ENCODE results near the gene SHOX. TPM values are rescaled to one million over a fixed set of nuclear protein-coding genes. Genes with fewer than 3 reads are reported as not detected.

The SHOX gene
- total RNA-seq, 1 donor from 2014 or later = not detected

DNA sequence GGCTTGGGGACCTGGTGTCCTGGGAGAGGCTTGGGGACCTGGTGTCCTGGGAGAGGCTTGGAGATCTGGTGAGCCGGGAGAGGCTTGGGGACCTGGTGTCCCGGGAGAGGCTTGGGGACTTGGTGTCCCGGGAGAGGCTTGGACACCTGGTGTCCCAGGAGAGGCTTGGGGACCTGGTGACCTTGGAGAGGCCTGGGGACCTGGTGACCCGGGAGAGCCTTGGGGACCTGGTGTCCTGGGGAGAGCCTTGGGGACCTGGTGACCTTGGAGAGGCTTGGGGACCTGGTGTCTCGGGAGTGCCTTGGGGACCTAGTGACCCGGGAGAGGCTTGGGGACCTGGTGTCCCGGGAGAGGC, 12.6 kb downstream of the SHOX start:
- no peak for TF ChIP-seq EZH2phosphoT487 (IDR thresholded peaks at IDR 0.05)
- TF ChIP-seq, protein P1, sequence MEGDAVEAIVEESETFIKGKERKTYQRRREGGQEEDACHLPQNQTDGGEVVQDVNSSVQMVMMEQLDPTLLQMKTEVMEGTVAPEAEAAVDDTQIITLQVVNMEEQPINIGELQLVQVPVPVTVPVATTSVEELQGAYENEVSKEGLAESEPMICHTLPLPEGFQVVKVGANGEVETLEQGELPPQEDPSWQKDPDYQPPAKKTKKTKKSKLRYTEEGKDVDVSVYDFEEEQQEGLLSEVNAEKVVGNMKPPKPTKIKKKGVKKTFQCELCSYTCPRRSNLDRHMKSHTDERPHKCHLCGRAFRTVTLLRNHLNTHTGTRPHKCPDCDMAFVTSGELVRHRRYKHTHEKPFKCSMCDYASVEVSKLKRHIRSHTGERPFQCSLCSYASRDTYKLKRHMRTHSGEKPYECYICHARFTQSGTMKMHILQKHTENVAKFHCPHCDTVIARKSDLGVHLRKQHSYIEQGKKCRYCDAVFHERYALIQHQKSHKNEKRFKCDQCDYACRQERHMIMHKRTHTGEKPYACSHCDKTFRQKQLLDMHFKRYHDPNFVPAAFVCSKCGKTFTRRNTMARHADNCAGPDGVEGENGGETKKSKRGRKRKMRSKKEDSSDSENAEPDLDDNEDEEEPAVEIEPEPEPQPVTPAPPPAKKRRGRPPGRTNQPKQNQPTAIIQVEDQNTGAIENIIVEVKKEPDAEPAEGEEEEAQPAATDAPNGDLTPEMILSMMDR (IDR thresholded peaks at IDR 0.05) = no peak
- no peak for TF ChIP-seq EZH2 (IDR thresholded peaks at IDR 0.05)
- Mint-ChIP-seq H3K27ac (no peak overlapping the region), H3K4me1 (peaks cover 8% of the 10 kb centered on the region), H3K4me3 (no peak overlapping the region), H3K27me3 (ENCODE audit: insufficient read depth, low read depth) (peaks cover 60% of the 10 kb centered on the region), H3K36me3 (no peaks in the 10 kb centered on the region), H3K9me3 (no peaks in the 10 kb centered on the region)
- peaks cover 90% of the 10 kb centered on the region for H3K27me3 ChIP-seq
- H3K27ac ChIP-seq = no peak overlapping the region
- no peak overlapping the region for H3K9ac ChIP-seq
- H3K4me3 ChIP-seq = no peak overlapping the region
- H2AFZ ChIP-seq (replicated peaks) = no peak overlapping the region
- peaks cover 4% of the 10 kb centered on the region for H3F3A ChIP-seq (ENCODE audit: low read depth)
- H3K36me3 ChIP-seq = no peaks in the 10 kb centered on the region
- H4K20me1 ChIP-seq (ENCODE audit: low read depth) = peaks cover 46% of the 10 kb centered on the region
- DNase-seq (ENCODE audit: low spot score) = no peak
- H3K79me2 ChIP-seq (ENCODE audit: low read depth) = no peaks in the 10 kb centered on the region
- no peak overlapping the region for H3K4me2 ChIP-seq
- no peaks in the 10 kb centered on the region for H3K9me3 ChIP-seq (ENCODE audit: low read depth)
- H3K4me1 ChIP-seq = peaks cover 9% of the 10 kb centered on the region

- H3K79me2 ChIP-seq (ENCODE audit: low read depth) = no peaks in the 10 kb centered on the region
- Mint-ChIP-seq H3K27ac (no peak overlapping the region), H3K9me3 (no peaks in the 10 kb centered on the region), H3K36me3 (no peaks in the 10 kb centered on the region), H3K27me3 (ENCODE audit: insufficient read depth, low read depth) (peaks cover 57% of the 10 kb centered on the region), H3K4me1 (peaks cover 7% of the 10 kb centered on the region), H3K4me3 (no peak overlapping the region)
- no peak overlapping the region for H2AFZ ChIP-seq (replicated peaks)
- H3K9me3 ChIP-seq (ENCODE audit: low read depth) = no peaks in the 10 kb centered on the region
- peaks cover 9% of the 10 kb centered on the region for H3K4me1 ChIP-seq
- H4K20me1 ChIP-seq (ENCODE audit: low read depth) = peaks cover 40% of the 10 kb centered on the region
- peaks cover 87% of the 10 kb centered on the region for H3K27me3 ChIP-seq
- H3K27ac ChIP-seq = no peak overlapping the region
- H3K4me2 ChIP-seq = peak overlapping the region; percentile 89
- no peak for DNase-seq (ENCODE audit: low spot score)
- peak overlapping the region; percentile 41 for H3K4me3 ChIP-seq
- no peak overlapping the region for H3K9ac ChIP-seq
- TF ChIP-seq, protein P1 (IDR thresholded peaks at IDR 0.05) = no peak
- TF ChIP-seq EZH2phosphoT487 (IDR thresholded peaks at IDR 0.05) = no peak
- no peak for TF ChIP-seq EZH2 (IDR thresholded peaks at IDR 0.05)
- no peaks in the 10 kb centered on the region for H3K36me3 ChIP-seq
- H3F3A ChIP-seq (ENCODE audit: low read depth) = peaks cover 4% of the 10 kb centered on the region
These were observed 13.3 kb downstream of the SHOX start for GRCh38 chrX:643911-644303.

GRCh38 chrX:644304-645281, 14.0 kb downstream of the SHOX start:
- Histone ChIP-seq H3K4me2 (peak overlapping the region; percentile 89), H3K9me3 (ENCODE audit: low read depth) (no peaks in the 10 kb centered on the region), H3K27me3 (peaks cover 84% of the 10 kb centered on the region), H3K4me3 (peak overlapping the region; percentile 41), H3K27ac (no peak overlapping the region), H4K20me1 (ENCODE audit: low read depth) (peaks cover 33% of the 10 kb centered on the region), H3K9ac (no peak overlapping the region), H3K79me2 (ENCODE audit: low read depth) (no peaks in the 10 kb centered on the region), H3F3A (ENCODE audit: low read depth) (no peaks in the 10 kb centered on the region), H2AFZ (replicated peaks) (peak overlapping the region; percentile 80), H3K36me3 (no peaks in the 10 kb centered on the region), H3K4me1 (peaks cover 9% of the 10 kb centered on the region)
- no peaks in the 10 kb centered on the region for H3K9me3 Mint-ChIP-seq
- peak; percentile 91 for TF ChIP-seq EZH2phosphoT487 (IDR thresholded peaks at IDR 0.05)
- peak; percentile 90 for TF ChIP-seq EZH2 (IDR thresholded peaks at IDR 0.05)
- TF ChIP-seq, protein P1 (IDR thresholded peaks at IDR 0.05) = no peak
- H3K4me3 Mint-ChIP-seq = peak overlapping the region; percentile 50
- H3K27me3 Mint-ChIP-seq (ENCODE audit: insufficient read depth, low read depth) = peaks cover 50% of the 10 kb centered on the region
- H3K4me1 Mint-ChIP-seq = peaks cover 4% of the 10 kb centered on the region
- H3K36me3 Mint-ChIP-seq = no peaks in the 10 kb centered on the region
- no peak overlapping the region for H3K27ac Mint-ChIP-seq
- DNase-seq (ENCODE audit: low spot score) = peak; percentile 73

Measured in neural progenitor cell (in vitro differentiated cells).